Transverse colon (tissue), 3 donors: ENCODE measurements around the gene RPL9.

Experiments
- CTCF ChIP-seq, 5 experiments: fragments of 200-600 bp in 3 of 5; fragments of 450-650 bp in 2 of 5; sonication (generic) in 3 of 5; IDR thresholded peaks; 1 replicate in 2 of 5; 2 replicates in 3 of 5; pipeline ENCODE4 v1.5.1; 2016 to 2017; ENCODE audit warnings: antibody characterized with exemption in 5 of 5, inconsistent platforms in 3 of 5, mild to moderate bottlenecking in 2 of 5, moderate library complexity in 1 of 5
- EP300 ChIP-seq: sonication (generic); formaldehyde crosslinking; IDR thresholded peaks from one replicate; pipeline ENCODE4 v1.6.1; 2017; ENCODE audit warnings: antibody characterized with exemption, low read depth
- POLR2A ChIP-seq: fragments of 450-650 bp; IDR thresholded peaks from one replicate; pipeline ENCODE4 v1.6.1; 2016; ENCODE audit warnings: antibody characterized with exemption, mild to moderate bottlenecking, moderate library complexity

DNA sequence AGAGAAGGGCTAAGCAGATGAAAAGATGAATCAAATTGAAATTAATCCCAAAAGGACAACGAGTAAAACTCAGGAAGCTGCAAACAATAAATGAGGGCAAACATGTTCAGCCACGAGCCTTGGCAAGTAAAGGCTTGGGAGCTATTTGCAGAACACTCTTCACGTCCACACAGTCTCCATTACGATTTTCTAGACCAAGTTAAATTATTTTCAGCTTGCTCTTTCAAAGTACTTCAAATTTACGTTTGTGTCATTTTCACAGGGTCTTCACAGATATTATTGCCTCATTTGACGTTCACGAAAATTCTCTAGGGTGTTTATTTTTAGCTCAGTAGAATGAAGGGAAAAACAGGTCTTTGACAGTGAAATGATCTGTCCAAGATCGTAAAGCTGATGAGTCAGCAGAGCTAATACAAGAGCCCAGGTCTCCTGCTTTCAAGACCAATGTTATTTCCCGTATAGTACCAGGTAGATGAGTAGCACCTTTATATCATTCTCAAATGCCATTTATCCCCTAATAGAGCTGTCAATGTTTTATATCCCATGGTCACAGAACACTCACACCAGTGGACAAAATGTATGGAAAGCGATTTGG, 31.1 kb downstream of the RPL9 start:
- TF ChIP-seq CTCF (IDR thresholded peaks at IDR 0.05) (no peak), POLR2A (no peak), EP300 (no peak)
